H9 (cell line): ENCODE measurements around the gene RPP25. TPM values are rescaled to one million over a fixed set of nuclear protein-coding genes. Genes with fewer than 3 reads are reported as not detected.

Source experiments
- DNase-seq: peaks from one replicate; pipeline ENCODE4 v3.0.0-alpha.2; 2017
- H2AFZ ChIP-seq: one replicate; pipeline ENCODE4 v1.6.1; 2013; ENCODE audit warnings: mild to moderate bottlenecking, low read length, control low read depth, moderate library complexity
- H2AK5ac ChIP-seq: 2 replicates; pipeline ENCODE4 v1.6.1; 2013; ENCODE audit warnings: low read length, control low read depth, mixed read lengths; ENCODE audit not compliant: insufficient read length
- H2BK120ac ChIP-seq: one replicate; pipeline ENCODE4 v1.6.1; 2013; ENCODE audit warnings: low read depth, mild to moderate bottlenecking, low read length, control low read depth, inconsistent platforms; ENCODE audit not compliant: poor library complexity, severe bottlenecking
- H2BK12ac ChIP-seq: 2 replicates; pipeline ENCODE4 v1.6.1; 2013; ENCODE audit warnings: low read length, control low read depth, mixed read lengths, low read depth; ENCODE audit not compliant: insufficient read length
- H2BK15ac ChIP-seq: 2 replicates; pipeline ENCODE4 v1.6.1; 2013; ENCODE audit warnings: low read depth, low read length, control low read depth
- H2BK20ac ChIP-seq: one replicate; pipeline ENCODE4 v1.6.1; 2013; ENCODE audit warnings: low read depth, mild to moderate bottlenecking, low read length, control low read depth, inconsistent platforms; ENCODE audit not compliant: poor library complexity, severe bottlenecking
- H2BK5ac ChIP-seq: 2 replicates; pipeline ENCODE4 v1.6.1; 2013; ENCODE audit warnings: low read length, control low read depth, mixed read lengths; ENCODE audit not compliant: insufficient read length
- H3K14ac ChIP-seq: 2 replicates; pipeline ENCODE4 v1.6.1; 2013; ENCODE audit warnings: low read length, control low read depth; ENCODE audit not compliant: insufficient read depth
- H3K18ac ChIP-seq: 2 replicates; pipeline ENCODE4 v1.6.1; 2013; ENCODE audit warnings: low read depth, mild to moderate bottlenecking, mixed read lengths, low read length, control low read depth; ENCODE audit not compliant: insufficient read length
- H3K23ac ChIP-seq: 2 replicates; pipeline ENCODE4 v1.6.1; 2013; ENCODE audit warnings: low read length, control low read depth, mixed read lengths, low read depth; ENCODE audit not compliant: insufficient read length
- H3K23me2 ChIP-seq: 2 replicates; pipeline ENCODE4 v1.6.1; 2013; ENCODE audit warnings: low read depth, mild to moderate bottlenecking, mixed read lengths, low read length, control low read depth; ENCODE audit not compliant: insufficient read length, poor library complexity, severe bottlenecking
- H3K27ac ChIP-seq: 2 replicates; pipeline ENCODE4 v1.5.1; 2013; ENCODE audit warnings: low read length, control low read depth, mixed read lengths, low read depth; ENCODE audit not compliant: insufficient read length
- H3K27me3 ChIP-seq: 2 replicates; pipeline ENCODE4 v1.6.1; 2013; ENCODE audit warnings: low read length, control low read depth, inconsistent platforms; ENCODE audit not compliant: insufficient read depth
- H3K4ac ChIP-seq: 2 replicates; pipeline ENCODE4 v1.6.1; 2013; ENCODE audit warnings: low read depth, mild to moderate bottlenecking, control low read depth, inconsistent platforms, low read length, moderate library complexity
- H3K4me1 ChIP-seq: 2 replicates; pipeline ENCODE4 v1.6.1; 2013; ENCODE audit warnings: low read length, control low read depth, inconsistent platforms; ENCODE audit not compliant: insufficient read depth
- H3K4me2 ChIP-seq: 2 replicates; pipeline ENCODE4 v1.6.1; 2013; ENCODE audit warnings: low read length, control low read depth, mixed read lengths; ENCODE audit not compliant: insufficient read length, insufficient read depth
- H3K56ac ChIP-seq: 2 replicates; pipeline ENCODE4 v1.6.1; 2013; ENCODE audit warnings: low read depth, mild to moderate bottlenecking, mixed read lengths, low read length, control low read depth; ENCODE audit not compliant: insufficient read length
- H3K79me1 ChIP-seq: 2 replicates; pipeline ENCODE4 v1.6.1; 2013; ENCODE audit warnings: low read depth, mild to moderate bottlenecking, moderate library complexity, low read length, control low read depth, inconsistent platforms; ENCODE audit not compliant: insufficient read depth, poor library complexity, severe bottlenecking
- H3K79me2 ChIP-seq: 2 replicates; pipeline ENCODE4 v1.6.1; 2013; ENCODE audit warnings: low read length, control low read depth, inconsistent platforms; ENCODE audit not compliant: insufficient read depth
- H3K9ac ChIP-seq: 2 replicates; pipeline ENCODE4 v1.6.1; 2013; ENCODE audit warnings: low read length, control low read depth, mixed read lengths; ENCODE audit not compliant: insufficient read length; ENCODE audit errors: extremely low read depth
- H3K9me3 ChIP-seq: one replicate; pipeline ENCODE4 v1.6.1; 2013; ENCODE audit warnings: low read depth, low read length, inconsistent platforms; ENCODE audit not compliant: control insufficient read depth
- H3T11ph ChIP-seq: one replicate; pipeline ENCODE4 v1.6.1; 2013; ENCODE audit warnings: mild to moderate bottlenecking, low read length, control low read depth, inconsistent platforms
- H4K20me1 ChIP-seq: one replicate; pipeline ENCODE4 v1.6.1; 2013; ENCODE audit not compliant: control insufficient read depth, insufficient read length, insufficient read depth
- H4K5ac ChIP-seq: 2 replicates; pipeline ENCODE4 v1.6.1; 2013; ENCODE audit warnings: low read depth, mild to moderate bottlenecking, mixed read lengths, low read length, control low read depth; ENCODE audit not compliant: insufficient read length
- H4K8ac ChIP-seq: replicated peaks from 2 replicates; pipeline ENCODE4 v1.6.1; 2013; ENCODE audit warnings: low read length, control low read depth, mixed read lengths, low read depth; ENCODE audit not compliant: insufficient read length
- H4K91ac ChIP-seq: 2 replicates; pipeline ENCODE4 v1.6.1; 2013; ENCODE audit warnings: low read depth, mild to moderate bottlenecking, moderate library complexity, mixed read lengths, low read length, control low read depth; ENCODE audit not compliant: insufficient read length
- H3K27ac Mint-ChIP-seq, 3 experiments: 2 replicates in 2 of 3; 3 replicates in 1 of 3; pipeline ENCODE4 v1.8.0; 2020 to 2021; ENCODE audit warnings: mixed read lengths in 3 of 3, mild to moderate bottlenecking in 1 of 3, moderate library complexity in 1 of 3
- H3K27me3 Mint-ChIP-seq: 2 replicates; pipeline ENCODE4 v1.8.0; 2021; ENCODE audit warnings: low read depth, mild to moderate bottlenecking, moderate library complexity, mixed read lengths
- H3K36me3 Mint-ChIP-seq, 3 experiments: 2 replicates in 2 of 3; 3 replicates in 1 of 3; pipeline ENCODE4 v1.8.0; 2020 to 2021; ENCODE audit warnings: low read depth in 3 of 3, mixed read lengths in 3 of 3; ENCODE audit not compliant: insufficient read depth in 1 of 3
- H3K4me1 Mint-ChIP-seq, 2 experiments: 2 replicates each; pipeline ENCODE4 v1.8.0; 2020; ENCODE audit warnings: mixed read lengths in 2 of 2
- H3K4me3 Mint-ChIP-seq, 2 experiments: 2 replicates in 1 of 2; 3 replicates in 1 of 2; pipeline ENCODE4 v1.8.0; 2020 to 2021; ENCODE audit warnings: mild to moderate bottlenecking in 2 of 2, mixed read lengths in 2 of 2, moderate library complexity in 1 of 2
- H3K9me3 Mint-ChIP-seq, 2 experiments: 2 replicates in 1 of 2; 3 replicates in 1 of 2; pipeline ENCODE4 v1.8.0; 2020; ENCODE audit warnings: mild to moderate bottlenecking in 2 of 2, mixed read lengths in 2 of 2, moderate library complexity in 1 of 2
- WGBS: extraction: QIAGEN DNeasy Blood & Tissue Kit; methylation state at CpG from one replicate; pipeline ENCODE4 v1.1.7; 2013; ENCODE audit warnings: missing lambda C conversion rate, low lambda C conversion rate, mixed read lengths; ENCODE audit not compliant: insufficient read length; ENCODE audit errors: extremely low coverage; 5-methylcytosine and 5-hydroxymethylcytosine counted together
- total RNA-seq: library from RNA; stranded (reverse); gene quantifications from 2 replicates; pipeline ENCODE4 v1.2.1, GENCODE V29; 2021
- TF ChIP-seq, protein P1 (sequence below): fragments of 200-600 bp; sonication (generic); conservative IDR thresholded peaks from 3 replicates; pipeline ENCODE4 v1.8.0; 2021; ENCODE audit warnings: antibody characterized with exemption, mild to moderate bottlenecking

The RPP25 gene
- total RNA-seq, 1 experiment from 2014 or later = 12.6 TPM

GRCh38 chr15:74992619-74993018 is 36.0 kb upstream of the RPP25 start:
- Mint-ChIP-seq H3K9me3 (peaks cover 2 to 3% of the 10 kb centered on the region in 2 experiments; a peak in 3 of 5 replicates), H3K4me3 (no peak overlapping the region), H3K27me3 (peaks cover 39% of the 10 kb centered on the region), H3K36me3 (peaks cover 4 to 5% (median 5%) of the 10 kb centered on the region in 3 experiments; a peak in 5 of 7 replicates), H3K4me1 (peaks cover 13 to 18% of the 10 kb centered on the region in 2 experiments), H3K27ac (no peak overlapping the region)
- Histone ChIP-seq H2AK5ac (no peak overlapping the region), H3K23ac (no peak overlapping the region), H3K9ac (no peak overlapping the region), H2BK12ac (no peak overlapping the region), H3T11ph (no peak overlapping the region), H3K79me1 (peaks cover 2% of the 10 kb centered on the region), H2BK15ac (no peak overlapping the region), H3K9me3 (no peaks in the 10 kb centered on the region), H2BK5ac (no peak overlapping the region), H3K79me2 (no peaks in the 10 kb centered on the region), H3K56ac (no peak overlapping the region), H3K18ac (no peak overlapping the region), H2AFZ (no peak overlapping the region), H4K91ac (no peak overlapping the region), H3K27me3 (no peaks in the 10 kb centered on the region), H3K4ac (no peak overlapping the region), H4K5ac (no peak overlapping the region), H4K20me1 (no peaks in the 10 kb centered on the region), H3K27ac (no peak overlapping the region), H2BK20ac (no peak overlapping the region), H4K8ac (no peak overlapping the region), H3K4me1 (no peaks in the 10 kb centered on the region), H2BK120ac (no peak overlapping the region), H3K4me2 (no peak overlapping the region), H3K23me2 (peaks cover 8% of the 10 kb centered on the region), H3K14ac (no peak overlapping the region)
- no CpG with 5 or more reads among the region's 1 CpG for WGBS
- TF ChIP-seq, protein P1, sequence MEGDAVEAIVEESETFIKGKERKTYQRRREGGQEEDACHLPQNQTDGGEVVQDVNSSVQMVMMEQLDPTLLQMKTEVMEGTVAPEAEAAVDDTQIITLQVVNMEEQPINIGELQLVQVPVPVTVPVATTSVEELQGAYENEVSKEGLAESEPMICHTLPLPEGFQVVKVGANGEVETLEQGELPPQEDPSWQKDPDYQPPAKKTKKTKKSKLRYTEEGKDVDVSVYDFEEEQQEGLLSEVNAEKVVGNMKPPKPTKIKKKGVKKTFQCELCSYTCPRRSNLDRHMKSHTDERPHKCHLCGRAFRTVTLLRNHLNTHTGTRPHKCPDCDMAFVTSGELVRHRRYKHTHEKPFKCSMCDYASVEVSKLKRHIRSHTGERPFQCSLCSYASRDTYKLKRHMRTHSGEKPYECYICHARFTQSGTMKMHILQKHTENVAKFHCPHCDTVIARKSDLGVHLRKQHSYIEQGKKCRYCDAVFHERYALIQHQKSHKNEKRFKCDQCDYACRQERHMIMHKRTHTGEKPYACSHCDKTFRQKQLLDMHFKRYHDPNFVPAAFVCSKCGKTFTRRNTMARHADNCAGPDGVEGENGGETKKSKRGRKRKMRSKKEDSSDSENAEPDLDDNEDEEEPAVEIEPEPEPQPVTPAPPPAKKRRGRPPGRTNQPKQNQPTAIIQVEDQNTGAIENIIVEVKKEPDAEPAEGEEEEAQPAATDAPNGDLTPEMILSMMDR = no peak
- DNase-seq = no peak
